Activated CD8-positive, alpha-beta memory T cell treated with anti-CD3 and anti-CD28 coated beads, Interleukin-2, amount 10 ng/mL, durations not matched to agents 7 days and 5 days (primary cell): ENCODE measurements around the gene DIP2B. TPM values are rescaled to one million over a fixed set of nuclear protein-coding genes. Genes with fewer than 3 reads are reported as not detected.
A peak's percentile ranks its signal among the peaks of the same experiment; 100 is the strongest.
"Not testable (repeated sequence)": the region's sequence is repeated elsewhere in the genome, so short reads cannot be mapped to it uniquely, and the experiment has no call there.

Source experiments
- ATAC-seq: fragments of 150-1000 bp; cut with Tn5 transposase; one replicate; pipeline ENCODE4 v1.10.0; 2021; ENCODE audit warnings: moderate library complexity
- CTCF ChIA-PET: fragments of 350-600 bp; sonication (Branson Sonifier 250); formaldehyde crosslinking; loops from one replicate; lab custom pipeline; 2021; ENCODE audit warnings: antibody characterized with exemption; lab: Charles Lee
- DNase-seq: peaks from one replicate; pipeline ENCODE4 v3.0.0-alpha.2; 2020
- H3K27ac Mint-ChIP-seq: one replicate; pipeline ENCODE4 v1.8.0; 2021; ENCODE audit warnings: mild to moderate bottlenecking, mixed read lengths
- H3K27me3 Mint-ChIP-seq: one replicate; pipeline ENCODE4 v1.8.0; 2021; ENCODE audit warnings: mixed read lengths
- H3K36me3 Mint-ChIP-seq: one replicate; pipeline ENCODE4 v1.8.0; 2021; ENCODE audit warnings: mild to moderate bottlenecking, mixed read lengths
- H3K4me1 Mint-ChIP-seq: one replicate; pipeline ENCODE4 v1.8.0; 2021; ENCODE audit warnings: mixed read lengths
- H3K4me3 Mint-ChIP-seq: one replicate; pipeline ENCODE4 v1.8.0; 2021; ENCODE audit warnings: mild to moderate bottlenecking, moderate library complexity, mixed read lengths
- H3K9me3 Mint-ChIP-seq: one replicate; pipeline ENCODE4 v1.8.0; 2022; ENCODE audit warnings: low read depth, mixed read lengths
- total RNA-seq, 2 experiments: library from RNA; stranded (reverse); gene quantifications; one replicate each; pipeline ENCODE4 v1.2.3, GENCODE V29; 2021

DIP2B gene
- total RNA-seq, 2 experiments from 2014 or later, result 14.7 to 14.8 TPM

DNA sequence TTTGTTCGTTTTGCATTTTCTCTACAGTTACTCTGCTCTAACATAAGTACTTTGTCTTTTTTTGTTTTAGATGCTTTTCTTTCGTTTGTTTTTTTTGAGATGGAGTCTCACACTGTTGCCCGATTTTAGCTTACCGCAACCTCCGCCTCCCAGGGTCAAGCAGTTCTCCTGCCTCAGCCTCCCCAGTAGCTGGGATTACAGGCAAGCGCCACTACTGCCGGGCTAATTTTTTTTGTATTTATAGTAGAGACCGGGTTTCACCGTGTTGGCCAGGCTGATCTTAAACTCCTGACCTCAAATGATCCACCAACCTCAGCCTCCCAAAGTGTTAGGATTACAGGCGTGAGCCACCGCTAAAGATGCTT, 2.7 kb downstream of the DIP2B start:
- Mint-ChIP-seq H3K9me3 (no peaks in the 10 kb centered on the region), H3K27me3 (no peaks in the 10 kb centered on the region), H3K36me3 (no peaks in the 10 kb centered on the region), H3K4me1 (peaks cover 47% of the 10 kb centered on the region), H3K4me3 (no peak overlapping the region), H3K27ac (no peak overlapping the region)
- no peak for ATAC-seq
- DNase-seq, result no peak
- CTCF ChIA-PET, result interaction anchor here (1.0 to 11.1 kb wide), 6 partner anchors 11 to 258 kb away, joined by 3 to 135 read pairs (median 6); no protein-coding TSS in a partner anchor

- peak overlapping the region; percentile 46 for H3K4me3 Mint-ChIP-seq
- peaks cover 47% of the 10 kb centered on the region for H3K4me1 Mint-ChIP-seq
- no peaks in the 10 kb centered on the region for H3K27me3 Mint-ChIP-seq
- H3K27ac Mint-ChIP-seq, result peak overlapping the region; percentile 69
- DNase-seq (no peak), ATAC-seq (no peak)
- H3K36me3 Mint-ChIP-seq, result no peaks in the 10 kb centered on the region
- H3K9me3 Mint-ChIP-seq, result no peaks in the 10 kb centered on the region
- CTCF ChIA-PET, result interaction anchor here (1.0 to 11.1 kb wide), 8 partner anchors 10 to 257 kb away, joined by 3 to 135 read pairs (median 6); no protein-coding TSS in a partner anchor
Observed at GRCh38 chr12:50507930-50508329, 3.1 kb downstream of the DIP2B start.

DNA sequence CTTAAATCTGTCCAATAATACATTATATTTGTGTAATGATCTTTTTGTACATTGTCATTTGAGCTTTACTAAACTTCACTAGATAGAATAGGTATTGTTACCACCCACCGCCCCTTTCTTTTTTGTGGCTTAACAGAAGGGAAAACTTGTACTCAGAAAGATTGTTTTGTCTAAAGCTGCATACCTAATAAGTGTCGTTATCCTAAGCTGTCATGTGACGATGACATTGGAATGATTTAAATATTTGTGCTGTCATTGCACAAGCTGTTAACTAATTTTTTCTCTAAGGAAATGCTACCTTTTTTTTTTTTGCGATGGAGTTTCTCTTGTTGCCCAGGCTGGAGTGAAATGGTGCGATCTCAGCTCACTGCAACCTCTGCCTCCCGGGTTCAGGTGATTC, 3.6 kb downstream of the DIP2B start:
- Mint-ChIP-seq H3K36me3 (no peaks in the 10 kb centered on the region), H3K27me3 (no peaks in the 10 kb centered on the region), H3K9me3 (no peaks in the 10 kb centered on the region), H3K4me3 (no peak overlapping the region), H3K27ac (no peak overlapping the region), H3K4me1 (peaks cover 47% of the 10 kb centered on the region)
- CTCF ChIA-PET, result interaction anchor here (1.2 to 11.1 kb wide), 7 partner anchors 10 to 257 kb away, joined by 3 to 135 read pairs (median 7); no protein-coding TSS in a partner anchor
- ATAC-seq, result no peak
- no peak for DNase-seq

- DNase-seq, result no peak
- no peak for ATAC-seq
- no peak overlapping the region for H3K4me3 Mint-ChIP-seq
- no peaks in the 10 kb centered on the region for H3K9me3 Mint-ChIP-seq
- H3K27ac Mint-ChIP-seq, result peak overlapping the region; percentile 56
- CTCF ChIA-PET, result interaction anchor here (0.9 to 11.1 kb wide), 10 partner anchors 9 to 256 kb away, joined by 3 to 135 read pairs (median 5); no protein-coding TSS in a partner anchor
- H3K4me1 Mint-ChIP-seq, result peaks cover 48% of the 10 kb centered on the region
- H3K27me3 Mint-ChIP-seq, result no peaks in the 10 kb centered on the region
- H3K36me3 Mint-ChIP-seq, result no peaks in the 10 kb centered on the region
Observed at GRCh38 chr12:50508970-50509663, 4.3 kb downstream of the DIP2B start.

- Mint-ChIP-seq H3K27ac (peak overlapping the region; percentile 72), H3K4me3 (no peak overlapping the region), H3K36me3 (peaks cover 14% of the 10 kb centered on the region), H3K4me1 (peaks cover 27% of the 10 kb centered on the region), H3K27me3 (no peaks in the 10 kb centered on the region), H3K9me3 (no peaks in the 10 kb centered on the region)
- ATAC-seq (peak; percentile 25), DNase-seq (no peak)
- CTCF ChIA-PET, result interaction anchor here (1.5 to 3.0 kb wide), 2 partner anchors 9 to 250 kb away, joined by 3 to 14 read pairs; partner anchors contain the start of gene DIP2B
Observed at GRCh38 chr12:50514526-50515276, 9.9 kb downstream of the DIP2B start.

DNA sequence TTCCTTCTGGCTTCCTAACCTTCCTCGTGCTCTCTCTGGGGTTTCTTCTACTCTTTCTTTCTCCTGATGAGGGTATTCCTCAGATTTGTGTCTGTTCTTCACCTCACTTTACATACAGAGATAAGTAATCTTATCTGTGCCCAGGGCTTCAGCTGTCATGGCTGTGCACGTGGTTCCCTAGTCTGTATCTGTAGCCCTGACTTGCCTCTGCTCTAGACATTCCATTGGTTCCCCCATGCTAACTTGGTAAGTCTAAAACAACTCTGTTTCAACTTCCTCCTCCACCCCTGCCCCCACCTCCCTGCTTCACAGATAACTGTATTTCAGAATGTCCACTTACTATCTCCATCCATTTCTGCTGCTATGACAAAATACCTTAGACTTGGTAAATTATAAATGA, 10.8 kb downstream of the DIP2B start:
- Mint-ChIP-seq H3K4me1 (peaks cover 29% of the 10 kb centered on the region), H3K9me3 (no peaks in the 10 kb centered on the region), H3K27ac (peak overlapping the region; percentile 14), H3K27me3 (no peaks in the 10 kb centered on the region), H3K36me3 (peaks cover 14% of the 10 kb centered on the region), H3K4me3 (no peak overlapping the region)
- no peak for ATAC-seq
- CTCF ChIA-PET, result interaction anchor here (3.0 kb wide), 1 partner anchor 10 kb away, joined by 14 read pairs; the partner anchor contains the start of gene DIP2B
- no peak for DNase-seq

- Mint-ChIP-seq H3K27me3 (no peaks in the 10 kb centered on the region), H3K4me1 (peaks cover 32% of the 10 kb centered on the region), H3K4me3 (no peak overlapping the region), H3K9me3 (no peaks in the 10 kb centered on the region), H3K27ac (no peak overlapping the region), H3K36me3 (peaks cover 21% of the 10 kb centered on the region)
- ATAC-seq, result peak; percentile 74
- no peak for DNase-seq
- CTCF ChIA-PET, result interaction anchor here (1.8 to 5.3 kb wide), 2 partner anchors 9 to 12 kb away, joined by 7 to 34 read pairs; partner anchors contain the start of gene DIP2B
Observed at GRCh38 chr12:50517421-50518048, 12.8 kb downstream of the DIP2B start.

DNA sequence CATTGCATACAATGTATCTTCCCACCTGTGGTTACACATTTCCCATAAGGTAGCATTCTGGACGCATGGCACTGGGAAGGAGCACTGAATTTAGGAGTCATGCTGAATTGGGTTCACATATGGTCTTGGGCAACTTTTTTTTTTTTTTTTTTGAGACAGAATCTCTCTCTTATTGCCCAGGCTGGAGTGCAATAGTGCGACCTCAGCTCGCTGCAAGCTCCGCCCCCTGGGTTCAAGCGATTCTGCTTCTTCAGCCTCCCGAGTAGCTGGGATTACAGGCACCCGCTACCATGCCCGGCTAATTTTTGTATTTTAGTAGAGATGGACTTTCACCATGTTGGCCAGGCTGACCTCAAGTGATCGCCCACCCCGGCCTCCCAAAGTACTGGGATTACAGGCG, 13.3 kb downstream of the DIP2B start:
- ATAC-seq (no peak), DNase-seq (no peak)
- H3K36me3 Mint-ChIP-seq, result peaks cover 23% of the 10 kb centered on the region
- no peak overlapping the region for H3K4me3 Mint-ChIP-seq
- H3K27ac Mint-ChIP-seq, result no peak overlapping the region
- no peaks in the 10 kb centered on the region for H3K9me3 Mint-ChIP-seq
- CTCF ChIA-PET, result interaction anchor here (1.8 to 5.3 kb wide), 2 partner anchors 10 to 13 kb away, joined by 7 to 34 read pairs; partner anchors contain the start of gene DIP2B
- no peaks in the 10 kb centered on the region for H3K27me3 Mint-ChIP-seq
- peaks cover 32% of the 10 kb centered on the region for H3K4me1 Mint-ChIP-seq

- no peak for ATAC-seq
- Mint-ChIP-seq H3K9me3 (no peaks in the 10 kb centered on the region), H3K27ac (no peak overlapping the region), H3K27me3 (no peaks in the 10 kb centered on the region), H3K4me1 (peaks cover 32% of the 10 kb centered on the region), H3K4me3 (no peak overlapping the region), H3K36me3 (peaks cover 29% of the 10 kb centered on the region)
- CTCF ChIA-PET, result interaction anchor here (5.3 kb wide), 1 partner anchor 14 kb away, joined by 34 read pairs; the partner anchor contains the start of gene DIP2B
- no peak for DNase-seq
Observed at GRCh38 chr12:50519353-50519752, 14.6 kb downstream of the DIP2B start.

DNA sequence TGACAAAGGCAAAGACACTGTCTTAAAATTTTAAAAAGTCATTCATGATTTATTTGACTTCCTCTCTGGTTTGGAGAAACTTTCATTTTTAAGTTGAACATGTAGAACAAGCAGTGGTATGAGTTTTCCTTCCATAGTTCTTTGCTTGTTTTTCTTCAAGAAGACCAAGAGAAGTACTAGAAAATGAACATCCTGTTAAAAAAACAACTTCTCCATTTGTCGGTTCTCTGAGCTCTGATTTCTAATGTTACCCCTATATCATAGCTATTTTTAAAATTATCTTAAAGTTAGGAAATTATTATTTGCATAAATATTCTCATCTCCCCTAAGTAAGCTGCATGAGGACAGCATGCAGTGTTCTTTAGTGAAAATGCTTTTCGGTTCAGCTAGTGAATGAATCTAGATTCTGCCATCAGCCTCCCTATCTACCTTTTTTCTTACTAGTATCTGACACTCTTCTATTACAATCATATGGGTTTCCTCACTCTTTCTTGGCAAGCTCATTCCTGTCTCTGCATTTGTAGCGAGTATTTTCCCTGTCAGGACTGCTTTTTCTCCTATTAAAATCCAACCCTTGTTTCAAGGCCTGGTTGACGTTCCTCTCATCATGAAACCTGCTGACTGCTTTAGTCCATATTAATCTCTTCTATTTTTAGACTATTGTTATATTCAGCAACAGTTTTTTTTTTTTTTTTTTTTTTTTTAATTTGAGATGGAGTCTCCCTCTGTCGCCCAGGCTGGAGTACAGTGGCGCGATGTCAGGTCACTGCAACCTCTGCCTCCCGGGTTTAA, 15.8 kb downstream of the DIP2B start:
- Mint-ChIP-seq H3K27ac (peak overlapping the region; percentile 69), H3K9me3 (no peaks in the 10 kb centered on the region), H3K27me3 (no peaks in the 10 kb centered on the region), H3K4me1 (peaks cover 23% of the 10 kb centered on the region), H3K36me3 (peaks cover 23% of the 10 kb centered on the region), H3K4me3 (peak overlapping the region; percentile 12)
- no peak for ATAC-seq
- CTCF ChIA-PET, result interaction anchor here (0.7 to 5.3 kb wide), 5 partner anchors 11 to 831 kb away, joined by 3 to 34 read pairs (median 4); partner anchors contain the start of gene DIP2B
- DNase-seq, result no peak

GRCh38 chr12:50521781-50522180, 17.0 kb downstream of the DIP2B start:
- not testable (repeated sequence) for H3K27ac Mint-ChIP-seq, H3K27me3 Mint-ChIP-seq, ATAC-seq, H3K4me3 Mint-ChIP-seq, DNase-seq, H3K9me3 Mint-ChIP-seq
- Mint-ChIP-seq H3K36me3 (peaks cover 26% of the 10 kb centered on the region), H3K4me1 (peaks cover 18% of the 10 kb centered on the region)
- CTCF ChIA-PET, result interaction anchor here (0.9 to 5.3 kb wide), 2 partner anchors 16 to 830 kb away, joined by 3 to 34 read pairs; partner anchors contain the start of gene DIP2B

- no peak overlapping the region for H3K27ac Mint-ChIP-seq
- CTCF ChIA-PET, result interaction anchor here (1.0 to 2.1 kb wide), 4 partner anchors 9 to 115 kb away, joined by 3 to 7 read pairs (median 5); no protein-coding TSS in a partner anchor
- H3K4me1 Mint-ChIP-seq, result peaks cover 27% of the 10 kb centered on the region
- ATAC-seq (no peak), DNase-seq (no peak)
- H3K4me3 Mint-ChIP-seq, result no peak overlapping the region
- H3K27me3 Mint-ChIP-seq, result no peaks in the 10 kb centered on the region
- H3K9me3 Mint-ChIP-seq, result no peaks in the 10 kb centered on the region
- peaks cover 29% of the 10 kb centered on the region for H3K36me3 Mint-ChIP-seq
Observed at GRCh38 chr12:50523772-50524171, 19.0 kb downstream of the DIP2B start.
